Cardiac septum (tissue), 1 donor: ENCODE data around the gene PHF21A. TPM values are rescaled to one million over a fixed set of nuclear protein-coding genes. Genes with fewer than 3 reads are reported as not detected.

ENCODE experiments used
- total RNA-seq: library from RNA; stranded (reverse); fragmentation: NEBNext Ultra II Directional; extraction: Animal tissue kit (Norgen Biotek cat#: 25700); gene quantifications from one replicate; pipeline ENCODE4 v1.2.1, GENCODE V29; 2021
- donor health status: DM: no; HTN: no; CAD: no.

PHF21A gene
- total RNA-seq, 1 donor from 2014 or later = 43.8 TPM

Other genes with a start within 250 kb of the PHF21A start
- 7.5 TPM for gene MAPK8IP1, start 235.8 kb downstream of the PHF21A start, total RNA-seq
- 0.54 TPM for gene FREY1, start 214.2 kb downstream of the PHF21A start, total RNA-seq
- gene PEX16, start 203.6 kb downstream of the PHF21A start, total RNA-seq = 13.0 TPM
- gene LARGE2, start 198.8 kb downstream of the PHF21A start, total RNA-seq = not detected
- gene CREB3L1, start 156.2 kb upstream of the PHF21A start, total RNA-seq = 8.6 TPM
- 66.8 TPM for gene DGKZ, start 226.0 kb upstream of the PHF21A start, total RNA-seq